ENCODE results near the gene TMCC3.

TMCC3 gene

GRCh38 chr12:94588346-94588745 is 62.0 kb downstream of the TMCC3 start:
- TF ChIP-seq CTCF (conservative IDR thresholded peaks at IDR 0.05; ENCODE audit: control insufficient read depth, insufficient read depth, low read depth, low read length) = no peak
- no peak for DNase-seq (ENCODE audit: low read depth)
- no peak overlapping the region for H3K4me3 ChIP-seq (ENCODE audit: control insufficient read depth, low read depth, low read length)

- H3K4me3 ChIP-seq (ENCODE audit: control insufficient read depth, low read depth, low read length) = no peak overlapping the region
- no peak for DNase-seq (ENCODE audit: low read depth)
- TF ChIP-seq CTCF (conservative IDR thresholded peaks at IDR 0.05; ENCODE audit: control insufficient read depth, insufficient read depth, low read depth, low read length) = no peak
Observed at GRCh38 chr12:94587266-94588241, 62.8 kb downstream of the TMCC3 start.

GRCh38 chr12:94586589-94587259 is 63.6 kb downstream of the TMCC3 start:
- H3K4me3 ChIP-seq (ENCODE audit: control insufficient read depth, low read depth, low read length) = no peak overlapping the region
- TF ChIP-seq CTCF (conservative IDR thresholded peaks at IDR 0.05; ENCODE audit: control insufficient read depth, insufficient read depth, low read depth, low read length) = no peak
- peak; percentile 29 for DNase-seq (ENCODE audit: low read depth)

GRCh38 chr12:94585626-94586025 is 64.7 kb downstream of the TMCC3 start:
- DNase-seq (ENCODE audit: low read depth) = no peak
- H3K4me3 ChIP-seq (ENCODE audit: control insufficient read depth, low read depth, low read length) = no peak overlapping the region
- TF ChIP-seq CTCF (conservative IDR thresholded peaks at IDR 0.05; ENCODE audit: control insufficient read depth, insufficient read depth, low read depth, low read length) = no peak

- TF ChIP-seq CTCF (conservative IDR thresholded peaks at IDR 0.05; ENCODE audit: control insufficient read depth, insufficient read depth, low read depth, low read length) = no peak
- DNase-seq (ENCODE audit: low read depth) = no peak
- H3K4me3 ChIP-seq (ENCODE audit: control insufficient read depth, low read depth, low read length) = no peak overlapping the region
Observed at GRCh38 chr12:94584377-94584776, 66.0 kb downstream of the TMCC3 start.

- no peak for TF ChIP-seq CTCF (conservative IDR thresholded peaks at IDR 0.05; ENCODE audit: control insufficient read depth, insufficient read depth, low read depth, low read length)
- no peak overlapping the region for H3K4me3 ChIP-seq (ENCODE audit: control insufficient read depth, low read depth, low read length)
- no peak for DNase-seq (ENCODE audit: low read depth)
Observed at GRCh38 chr12:94582591-94582990, 67.8 kb downstream of the TMCC3 start.
